Measurements from ENCODE around the gene RBBP8NL.

The RBBP8NL gene

DNA sequence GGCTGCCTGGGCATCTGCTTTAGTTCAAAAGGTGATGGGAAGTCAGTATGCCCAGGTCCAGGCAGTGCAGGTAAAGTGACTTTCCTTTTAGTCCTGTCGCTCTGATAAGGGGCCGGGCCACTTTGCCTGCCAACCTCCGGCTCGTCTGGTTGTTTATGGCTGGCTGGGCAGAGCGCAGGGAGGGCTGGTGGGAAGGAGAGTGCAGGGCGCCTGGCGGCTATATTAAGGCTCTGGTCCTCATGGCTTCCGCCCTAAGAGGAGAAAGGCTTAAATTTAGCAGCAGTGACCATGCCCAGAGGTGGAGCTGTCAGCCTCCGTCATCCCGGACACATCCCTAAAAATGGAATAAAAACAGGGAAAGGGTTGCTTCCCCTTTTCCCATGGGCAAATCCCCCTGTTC lies 33.8 kb upstream of the RBBP8NL start:
- TF ChIP-seq EGR1 (IDR thresholded peaks at IDR 0.05) (no peak), CREB1 (IDR thresholded peaks at IDR 0.05; ENCODE audit: low read depth) (no peak), TAF1 (IDR thresholded peaks at IDR 0.05; ENCODE audit: low read depth) (no peak), CEBPB (IDR thresholded peaks at IDR 0.05) (no peak), FOXM1 (IDR thresholded peaks at IDR 0.05; ENCODE audit: borderline replicate concordance, low read depth) (no peak), TCF12 (IDR thresholded peaks at IDR 0.05; ENCODE audit: low read depth) (no peak), TEAD4 (IDR thresholded peaks at IDR 0.05) (no peak), ZBTB7A (IDR thresholded peaks at IDR 0.05; ENCODE audit: low read depth) (no peak), RAD21 (IDR thresholded peaks at IDR 0.05; ENCODE audit: low read depth) (no peak), YY1 (IDR thresholded peaks at IDR 0.05; ENCODE audit: low read depth) (no peak), EP300 (IDR thresholded peaks at IDR 0.05; ENCODE audit: borderline replicate concordance) (no peak), NFIC (IDR thresholded peaks at IDR 0.05) (no peak)
- TF ChIP-seq, protein P1, sequence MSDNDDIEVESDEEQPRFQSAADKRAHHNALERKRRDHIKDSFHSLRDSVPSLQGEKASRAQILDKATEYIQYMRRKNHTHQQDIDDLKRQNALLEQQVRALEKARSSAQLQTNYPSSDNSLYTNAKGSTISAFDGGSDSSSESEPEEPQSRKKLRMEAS (IDR thresholded peaks at IDR 0.05): no peak
- TF ChIP-seq, protein P2, sequence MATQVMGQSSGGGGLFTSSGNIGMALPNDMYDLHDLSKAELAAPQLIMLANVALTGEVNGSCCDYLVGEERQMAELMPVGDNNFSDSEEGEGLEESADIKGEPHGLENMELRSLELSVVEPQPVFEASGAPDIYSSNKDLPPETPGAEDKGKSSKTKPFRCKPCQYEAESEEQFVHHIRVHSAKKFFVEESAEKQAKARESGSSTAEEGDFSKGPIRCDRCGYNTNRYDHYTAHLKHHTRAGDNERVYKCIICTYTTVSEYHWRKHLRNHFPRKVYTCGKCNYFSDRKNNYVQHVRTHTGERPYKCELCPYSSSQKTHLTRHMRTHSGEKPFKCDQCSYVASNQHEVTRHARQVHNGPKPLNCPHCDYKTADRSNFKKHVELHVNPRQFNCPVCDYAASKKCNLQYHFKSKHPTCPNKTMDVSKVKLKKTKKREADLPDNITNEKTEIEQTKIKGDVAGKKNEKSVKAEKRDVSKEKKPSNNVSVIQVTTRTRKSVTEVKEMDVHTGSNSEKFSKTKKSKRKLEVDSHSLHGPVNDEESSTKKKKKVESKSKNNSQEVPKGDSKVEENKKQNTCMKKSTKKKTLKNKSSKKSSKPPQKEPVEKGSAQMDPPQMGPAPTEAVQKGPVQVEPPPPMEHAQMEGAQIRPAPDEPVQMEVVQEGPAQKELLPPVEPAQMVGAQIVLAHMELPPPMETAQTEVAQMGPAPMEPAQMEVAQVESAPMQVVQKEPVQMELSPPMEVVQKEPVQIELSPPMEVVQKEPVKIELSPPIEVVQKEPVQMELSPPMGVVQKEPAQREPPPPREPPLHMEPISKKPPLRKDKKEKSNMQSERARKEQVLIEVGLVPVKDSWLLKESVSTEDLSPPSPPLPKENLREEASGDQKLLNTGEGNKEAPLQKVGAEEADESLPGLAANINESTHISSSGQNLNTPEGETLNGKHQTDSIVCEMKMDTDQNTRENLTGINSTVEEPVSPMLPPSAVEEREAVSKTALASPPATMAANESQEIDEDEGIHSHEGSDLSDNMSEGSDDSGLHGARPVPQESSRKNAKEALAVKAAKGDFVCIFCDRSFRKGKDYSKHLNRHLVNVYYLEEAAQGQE (IDR thresholded peaks at IDR 0.05; ENCODE audit: low read depth): no peak
- TF ChIP-seq, protein P3, sequence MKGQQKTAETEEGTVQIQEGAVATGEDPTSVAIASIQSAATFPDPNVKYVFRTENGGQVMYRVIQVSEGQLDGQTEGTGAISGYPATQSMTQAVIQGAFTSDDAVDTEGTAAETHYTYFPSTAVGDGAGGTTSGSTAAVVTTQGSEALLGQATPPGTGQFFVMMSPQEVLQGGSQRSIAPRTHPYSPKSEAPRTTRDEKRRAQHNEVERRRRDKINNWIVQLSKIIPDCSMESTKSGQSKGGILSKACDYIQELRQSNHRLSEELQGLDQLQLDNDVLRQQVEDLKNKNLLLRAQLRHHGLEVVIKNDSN (IDR thresholded peaks at IDR 0.05): no peak

DNA sequence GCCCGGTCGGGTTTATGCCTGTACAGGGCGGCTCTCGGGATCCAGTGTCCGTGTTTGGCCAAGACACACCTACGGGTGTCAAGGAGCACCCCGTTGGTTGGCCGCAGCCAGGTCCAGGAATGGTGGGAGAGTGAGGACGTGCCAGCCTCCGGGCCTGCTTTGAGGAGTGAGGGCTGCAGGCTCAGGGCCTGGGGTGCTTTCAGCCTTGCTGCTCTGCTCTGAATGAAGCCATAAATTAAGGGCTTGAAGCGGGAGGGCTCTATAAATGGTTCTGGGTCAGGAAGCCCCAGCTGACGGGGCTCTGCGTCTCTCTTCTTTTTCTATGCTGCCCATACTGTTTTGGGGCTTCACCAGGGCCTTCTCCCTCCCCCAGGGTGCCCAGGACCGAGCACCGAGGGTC lies 33.3 kb upstream of the RBBP8NL start:
- no peak for TF ChIP-seq NFIC (IDR thresholded peaks at IDR 0.05)
- no peak for TF ChIP-seq EP300 (IDR thresholded peaks at IDR 0.05; ENCODE audit: borderline replicate concordance)

DNA sequence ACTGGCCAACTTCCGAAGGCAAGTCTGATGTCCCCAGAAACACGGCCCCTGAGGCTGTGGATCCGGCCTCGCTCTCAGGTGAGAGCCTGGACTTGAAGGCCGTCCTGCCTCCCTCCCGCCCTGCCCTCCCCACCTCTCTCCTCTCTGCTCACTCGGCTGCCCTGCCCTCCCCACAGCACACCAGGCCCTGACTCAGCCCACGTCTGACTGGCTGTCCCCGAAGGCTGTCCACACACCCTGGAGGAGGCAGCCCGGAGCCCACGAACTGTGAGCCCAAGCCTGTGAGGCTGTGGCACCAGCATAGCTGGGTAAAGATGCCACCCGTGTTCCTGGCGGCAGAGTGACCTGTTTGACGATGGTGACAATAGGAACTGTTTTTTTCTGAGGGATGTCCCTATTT lies 32.1 kb upstream of the RBBP8NL start:
- TF ChIP-seq, protein P1 (IDR thresholded peaks at IDR 0.05): no peak
- TF ChIP-seq TEAD4 (IDR thresholded peaks at IDR 0.05) (no peak), CREB1 (IDR thresholded peaks at IDR 0.05; ENCODE audit: low read depth) (no peak), RAD21 (IDR thresholded peaks at IDR 0.05; ENCODE audit: low read depth) (no peak), FOXM1 (IDR thresholded peaks at IDR 0.05; ENCODE audit: borderline replicate concordance, low read depth) (no peak), CEBPB (IDR thresholded peaks at IDR 0.05) (no peak), TCF12 (IDR thresholded peaks at IDR 0.05; ENCODE audit: low read depth) (no peak), EP300 (IDR thresholded peaks at IDR 0.05; ENCODE audit: borderline replicate concordance) (no peak), NFIC (IDR thresholded peaks at IDR 0.05) (no peak), ZBTB7A (IDR thresholded peaks at IDR 0.05; ENCODE audit: low read depth) (no peak), EGR1 (IDR thresholded peaks at IDR 0.05) (no peak), YY1 (IDR thresholded peaks at IDR 0.05; ENCODE audit: low read depth) (no peak), TAF1 (IDR thresholded peaks at IDR 0.05; ENCODE audit: low read depth) (no peak)
- TF ChIP-seq, protein P3 (IDR thresholded peaks at IDR 0.05): no peak
- TF ChIP-seq, protein P2 (IDR thresholded peaks at IDR 0.05; ENCODE audit: low read depth): no peak

DNA sequence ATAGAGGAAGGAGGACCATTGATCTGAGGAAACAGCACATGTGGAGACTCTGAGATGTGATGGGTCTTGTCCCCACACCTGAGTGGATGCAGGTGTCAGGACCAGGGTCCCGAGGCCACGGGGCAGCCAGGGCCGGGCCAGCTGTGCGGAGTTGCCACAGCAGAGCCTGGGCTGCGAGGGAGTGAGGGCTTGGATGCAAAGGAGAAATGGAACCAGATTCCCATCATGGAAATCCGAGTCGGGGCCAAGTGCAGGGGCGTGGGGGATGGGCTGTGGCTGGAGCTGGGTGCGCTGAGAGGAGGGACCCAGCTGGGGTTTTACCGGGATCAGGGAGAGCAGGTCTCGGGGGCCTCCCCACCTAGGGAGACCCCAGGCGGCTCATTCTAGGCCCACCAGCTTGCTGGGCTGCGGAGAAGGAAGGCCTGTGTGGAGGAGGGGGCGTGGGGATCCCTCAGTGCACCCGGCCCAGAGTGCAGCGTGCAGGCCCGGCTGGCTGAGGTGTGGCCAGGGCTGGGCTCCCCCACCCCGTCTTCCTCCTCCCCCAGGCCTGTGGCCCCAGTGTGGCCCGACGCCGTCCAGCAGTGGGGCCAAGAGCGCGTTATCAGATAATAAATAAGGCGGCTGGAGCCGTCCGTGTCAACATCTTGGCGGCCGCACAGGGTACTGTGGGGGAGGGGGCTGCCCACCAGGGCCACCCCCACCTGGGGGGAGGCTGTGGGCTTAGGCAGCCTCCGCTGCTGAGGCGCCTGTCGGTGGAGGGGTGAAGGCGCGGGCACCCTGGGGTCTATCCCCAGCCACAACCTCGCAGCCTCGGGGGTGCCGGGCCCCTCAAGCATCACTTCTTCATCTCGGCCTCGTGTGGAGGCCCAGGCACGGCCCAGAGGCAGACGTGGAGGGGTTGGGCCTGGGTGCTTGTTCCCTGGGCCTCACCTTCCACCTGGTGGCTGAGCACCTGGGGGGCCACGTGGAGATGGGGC lies 31.2 kb upstream of the RBBP8NL start:
- no peak for TF ChIP-seq TCF12 (IDR thresholded peaks at IDR 0.05; ENCODE audit: low read depth)

DNA sequence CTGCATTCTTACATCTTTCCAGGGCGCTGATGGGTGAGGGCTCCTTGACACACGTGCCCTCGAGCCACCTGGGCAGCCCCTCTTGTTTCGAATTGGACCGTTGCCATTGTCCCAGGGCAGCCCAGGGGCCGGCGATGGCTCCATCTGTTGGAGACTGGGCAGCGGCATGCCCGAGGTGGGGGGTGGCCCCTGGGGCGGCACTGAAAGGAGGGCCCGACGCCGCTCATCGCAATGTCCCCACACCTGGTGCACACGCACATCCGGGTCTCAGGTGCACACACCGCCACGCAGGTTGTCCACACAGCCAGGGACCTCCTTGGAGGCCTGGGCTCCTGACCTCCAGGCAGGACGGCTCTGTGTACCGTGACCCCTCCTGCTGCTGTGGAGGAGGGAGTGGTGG lies 30.5 kb upstream of the RBBP8NL start:
- TF ChIP-seq, protein P2 (IDR thresholded peaks at IDR 0.05; ENCODE audit: low read depth): no peak
- TF ChIP-seq CEBPB (IDR thresholded peaks at IDR 0.05) (no peak), TAF1 (IDR thresholded peaks at IDR 0.05; ENCODE audit: low read depth) (no peak), TCF12 (IDR thresholded peaks at IDR 0.05; ENCODE audit: low read depth) (no peak), EP300 (IDR thresholded peaks at IDR 0.05; ENCODE audit: borderline replicate concordance) (no peak), RAD21 (IDR thresholded peaks at IDR 0.05; ENCODE audit: low read depth) (no peak), TEAD4 (IDR thresholded peaks at IDR 0.05) (no peak), CREB1 (IDR thresholded peaks at IDR 0.05; ENCODE audit: low read depth) (no peak), NFIC (IDR thresholded peaks at IDR 0.05) (no peak), ZBTB7A (IDR thresholded peaks at IDR 0.05; ENCODE audit: low read depth) (no peak), FOXM1 (IDR thresholded peaks at IDR 0.05; ENCODE audit: borderline replicate concordance, low read depth) (no peak), YY1 (IDR thresholded peaks at IDR 0.05; ENCODE audit: low read depth) (no peak), EGR1 (IDR thresholded peaks at IDR 0.05) (no peak)
- TF ChIP-seq, protein P3 (IDR thresholded peaks at IDR 0.05): no peak
- TF ChIP-seq, protein P1 (IDR thresholded peaks at IDR 0.05): no peak

Data from Ishikawa (cell line).